Stimulated activated naive CD4-positive, alpha-beta T cell (primary cell): Measurements from ENCODE around the gene XRCC2.

Experiments
- DNase-seq, 6 experiments: peaks; one replicate each; lab custom pipeline; 2025; lab: John Stamatoyannopoulos, UW

Gene XRCC2

GRCh38 chr7:152615031-152615741 lies 60.8 kb downstream of the XRCC2 start:
- DNase-seq: no peak

GRCh38 chr7:152608656-152609055 lies 67.3 kb downstream of the XRCC2 start:
- DNase-seq: no peak

- no peak for DNase-seq
These were observed 67.7 kb downstream of the XRCC2 start for GRCh38 chr7:152608208-152608607.

- DNase-seq: no peak
These were observed 68.9 kb downstream of the XRCC2 start for GRCh38 chr7:152607007-152607406.

GRCh38 chr7:152602962-152603361 lies 73.0 kb downstream of the XRCC2 start:
- no peak for DNase-seq

GRCh38 chr7:152601305-152601798 lies 74.6 kb downstream of the XRCC2 start:
- no peak for DNase-seq

- DNase-seq: no peak
These were observed 75.7 kb downstream of the XRCC2 start for GRCh38 chr7:152600266-152600665.

- no peak for DNase-seq
These were observed 78.4 kb downstream of the XRCC2 start for GRCh38 chr7:152597507-152597906.

GRCh38 chr7:152596824-152597223 lies 79.1 kb downstream of the XRCC2 start:
- DNase-seq: no peak
